ENCODE data around the gene THY1. TPM values are rescaled to one million over a fixed set of nuclear protein-coding genes. Genes with fewer than 3 reads are reported as not detected.

Gene THY1
- total RNA-seq, 6 donors from 2014 or later, result 0.39 to 30.5 (median 2.7) TPM; not detected in 1

DNA sequence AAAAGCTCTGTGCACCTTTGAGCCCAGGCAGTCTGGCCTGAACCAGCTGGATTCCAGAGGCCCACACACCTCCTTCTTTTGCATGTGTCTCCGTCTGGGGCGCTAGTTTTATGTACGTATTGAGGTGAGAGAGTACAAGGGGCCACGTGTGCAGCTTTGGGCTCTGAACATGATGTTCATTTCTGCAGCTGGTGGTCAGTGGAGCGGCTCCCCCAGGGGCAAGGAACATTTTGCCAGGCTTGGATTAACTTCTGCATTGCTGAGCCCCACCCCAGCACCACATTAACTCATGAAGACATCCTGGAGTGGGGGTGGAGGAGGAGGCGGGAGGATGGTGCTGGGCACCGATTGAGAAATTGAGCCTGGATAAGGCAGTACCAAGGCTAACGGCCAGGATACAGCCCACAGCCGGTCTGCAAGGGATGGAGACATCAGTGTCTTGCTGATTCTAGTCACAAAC is 55.3 kb downstream of the THY1 start:
- no peaks in the 10 kb centered on the region for H3K36me3 ChIP-seq
- H3K27ac ChIP-seq, result peak overlapping the region in 1 of 4 donors; percentile 30
- no peak overlapping the region for H3K4me3 ChIP-seq
- H3K27me3 ChIP-seq, result peaks cover 0 to 12% (median 1%) of the 10 kb centered on the region in 4 donors
- peaks cover 29 to 48% (median 40%) of the 10 kb centered on the region in 4 donors for H3K4me1 ChIP-seq
- TF ChIP-seq, protein P1, sequence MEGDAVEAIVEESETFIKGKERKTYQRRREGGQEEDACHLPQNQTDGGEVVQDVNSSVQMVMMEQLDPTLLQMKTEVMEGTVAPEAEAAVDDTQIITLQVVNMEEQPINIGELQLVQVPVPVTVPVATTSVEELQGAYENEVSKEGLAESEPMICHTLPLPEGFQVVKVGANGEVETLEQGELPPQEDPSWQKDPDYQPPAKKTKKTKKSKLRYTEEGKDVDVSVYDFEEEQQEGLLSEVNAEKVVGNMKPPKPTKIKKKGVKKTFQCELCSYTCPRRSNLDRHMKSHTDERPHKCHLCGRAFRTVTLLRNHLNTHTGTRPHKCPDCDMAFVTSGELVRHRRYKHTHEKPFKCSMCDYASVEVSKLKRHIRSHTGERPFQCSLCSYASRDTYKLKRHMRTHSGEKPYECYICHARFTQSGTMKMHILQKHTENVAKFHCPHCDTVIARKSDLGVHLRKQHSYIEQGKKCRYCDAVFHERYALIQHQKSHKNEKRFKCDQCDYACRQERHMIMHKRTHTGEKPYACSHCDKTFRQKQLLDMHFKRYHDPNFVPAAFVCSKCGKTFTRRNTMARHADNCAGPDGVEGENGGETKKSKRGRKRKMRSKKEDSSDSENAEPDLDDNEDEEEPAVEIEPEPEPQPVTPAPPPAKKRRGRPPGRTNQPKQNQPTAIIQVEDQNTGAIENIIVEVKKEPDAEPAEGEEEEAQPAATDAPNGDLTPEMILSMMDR (IDR thresholded peaks at IDR 0.05), result no peak
- TF ChIP-seq POLR2AphosphoS5 (IDR thresholded peaks at IDR 0.05), result no peak
- TF ChIP-seq EP300 (IDR thresholded peaks at IDR 0.05), result no peak
- H3K9me3 ChIP-seq, result no peaks in the 10 kb centered on the region
- peak in 1 of 2 donors; percentile 14 for ATAC-seq (ENCODE audit: low FRiP score in 2 of 2)
- no peak for DNase-seq
- 76 to 86% methylated on average over 9 of the region's 9 CpGs for WGBS, 2 donors

Small RNA genes within 50 kb of the gene (small RNA-seq; reads per million reads assigned to genes)
- gene AP003396.4, result 0 reads per million in 4 donors

Other genes starting within 250 kb of the THY1 start
- 1 to 10 TPM in 1 of 6 donors, under 1 TPM in 3, not detected in 2; 0.29 to 1.0 (median 0.81) TPM for gene NHERF4, start 237.7 kb downstream of the THY1 start, total RNA-seq
- gene CBL, start 216.8 kb downstream of the THY1 start, total RNA-seq, result 10 to 100 TPM; 15.4 to 32.2 (median 18.9) TPM
- 100 to 1,000 TPM in 3 of 6 donors, 10 to 100 TPM in 3; 39.8 to 222 (median 76.5) TPM for gene MCAM, start 106.0 kb downstream of the THY1 start, total RNA-seq
- 10 to 100 TPM in 5 of 6 donors, 1 to 10 TPM in 1; 5.2 to 25.5 (median 14.8) TPM for gene RNF26, start 88.6 kb downstream of the THY1 start, total RNA-seq
- gene C1QTNF5, start 82.3 kb downstream of the THY1 start, total RNA-seq, result 10 to 100 TPM; 10.5 to 57.2 (median 26.4) TPM
- gene MFRP, start 76.5 kb downstream of the THY1 start, total RNA-seq, result not detected
- gene USP2, start 41.5 kb downstream of the THY1 start, total RNA-seq, result 1 to 10 TPM; 1.7 to 5.0 (median 3.0) TPM

Measured in upper lobe of left lung (tissue), 6 donors.